ENCODE measurements around the gene OR11G2. TPM values are rescaled to one million over a fixed set of nuclear protein-coding genes. Genes with fewer than 3 reads are reported as not detected.

OR11G2 gene
- total and polyA plus RNA-seq, 2 of the 8 experiments (the other 6 are each of a cell fraction or from before 2014, with no cell fraction given): not detected

GRCh38 chr14:20219033-20219432, 28.3 kb downstream of the OR11G2 start (continued):
- TF ChIP-seq ASH2L (IDR thresholded peaks at IDR 0.05; ENCODE audit: low read length) (no peak), SIX5 (IDR thresholded peaks at IDR 0.05; ENCODE audit: low read depth, low read length) (no peak)
